Measurements from ENCODE around the gene EEFSEC. TPM values are rescaled to one million over a fixed set of nuclear protein-coding genes. Genes with fewer than 3 reads are reported as not detected.

Gene EEFSEC
- total RNA-seq, 1 donor from 2014 or later = 10.1 TPM

DNA sequence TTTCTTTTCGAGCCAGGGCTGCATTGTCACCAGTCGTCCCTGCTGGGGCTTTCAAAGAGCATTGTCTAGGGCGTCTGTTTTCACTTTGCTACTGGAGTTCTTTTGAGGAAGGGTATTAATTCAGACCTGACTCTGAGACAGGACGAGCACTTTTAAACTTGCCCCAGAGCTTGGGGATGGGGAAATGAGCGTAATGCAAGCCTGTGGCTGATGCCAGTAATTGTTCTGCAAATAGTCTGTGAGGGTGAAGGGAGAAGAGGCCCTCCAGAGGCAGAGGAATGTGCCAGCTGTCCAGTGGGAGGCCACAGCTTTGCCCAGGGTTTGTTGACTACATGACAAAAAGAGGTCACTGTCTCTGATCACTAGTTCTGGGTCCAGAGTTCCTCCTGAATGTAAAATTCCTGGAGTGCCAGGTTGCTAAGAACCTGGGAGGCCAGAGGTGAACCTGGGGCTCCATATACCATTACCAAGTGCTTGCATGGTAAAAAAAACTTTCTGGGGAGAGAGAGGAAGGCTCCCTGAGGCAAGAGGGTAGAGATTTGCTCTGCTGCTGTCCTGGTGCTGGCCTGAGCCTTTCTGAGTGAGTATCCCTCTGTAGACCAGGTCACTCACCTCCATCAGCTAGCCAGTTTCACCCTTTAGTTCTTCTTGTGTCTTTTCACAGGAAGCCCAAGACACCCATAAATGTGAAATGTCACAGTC is 14.8 kb downstream of the EEFSEC start:
- DNase-seq (ENCODE audit: low read depth) = no peak
- H3K4me3 ChIP-seq (ENCODE audit: low read depth, low read length) = no peak overlapping the region
- no peak for TF ChIP-seq CTCF (conservative IDR thresholded peaks at IDR 0.05; ENCODE audit: low read depth, low read length)

GRCh38 chr3:128168836-128169235 is 15.6 kb downstream of the EEFSEC start:
- no peak for DNase-seq (ENCODE audit: low read depth)
- TF ChIP-seq CTCF (conservative IDR thresholded peaks at IDR 0.05; ENCODE audit: low read depth, low read length) = no peak
- H3K4me3 ChIP-seq (ENCODE audit: low read depth, low read length) = no peak overlapping the region

DNA sequence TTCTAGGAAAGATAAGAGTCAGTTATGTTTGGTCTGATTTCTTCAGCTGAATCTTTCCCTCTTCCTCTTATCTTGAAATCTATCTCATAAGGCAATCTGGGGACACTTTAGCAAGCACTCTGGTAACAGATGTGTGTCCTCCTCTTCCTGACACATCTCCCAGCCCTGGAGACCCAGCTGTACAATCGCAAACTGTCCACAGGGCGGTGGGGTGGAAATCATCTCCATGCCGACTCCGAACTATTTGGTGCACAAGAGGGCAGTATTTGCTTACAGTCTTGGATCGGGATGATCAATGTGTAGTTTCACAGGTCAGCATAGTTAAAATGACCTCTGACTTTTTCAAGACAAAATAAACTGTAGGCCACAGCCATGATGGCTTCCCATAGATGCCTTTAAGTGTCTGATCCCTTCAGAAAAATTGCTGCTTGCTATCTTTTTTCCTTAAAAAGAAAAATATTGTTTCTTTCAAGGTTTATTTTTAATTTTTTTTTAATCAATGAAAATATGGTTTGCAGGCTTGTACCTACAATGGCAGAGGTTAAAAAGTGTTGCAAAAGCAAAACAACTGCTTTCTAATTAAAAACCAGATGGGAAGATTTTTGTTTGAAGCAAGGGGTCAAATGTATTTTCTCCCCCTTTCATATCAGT is 17.7 kb downstream of the EEFSEC start:
- TF ChIP-seq CTCF (conservative IDR thresholded peaks at IDR 0.05; ENCODE audit: low read depth, low read length) = peak; percentile 99
- DNase-seq (ENCODE audit: low read depth) = peak; percentile 37
- no peak overlapping the region for H3K4me3 ChIP-seq (ENCODE audit: low read depth, low read length)

DNA sequence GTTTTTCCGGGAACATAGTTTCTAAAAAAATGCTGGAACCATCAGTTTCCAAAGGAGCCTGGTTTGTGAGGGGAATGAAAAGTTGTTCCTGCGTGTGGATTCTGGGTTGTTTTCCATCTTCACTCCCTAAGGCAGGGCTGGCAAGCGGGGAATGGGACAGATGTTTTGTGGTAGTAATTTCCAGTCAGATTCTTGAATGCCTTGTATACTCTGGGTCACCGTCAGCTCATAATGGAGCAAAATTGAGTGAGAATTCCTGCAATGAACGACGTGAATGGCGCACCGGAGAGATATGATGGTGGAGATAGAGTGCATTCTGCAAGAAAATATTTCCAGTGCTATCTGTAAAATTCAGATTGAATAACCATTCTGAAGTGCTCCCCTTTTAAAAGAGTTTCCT is 19.9 kb downstream of the EEFSEC start:
- no peak for TF ChIP-seq CTCF (conservative IDR thresholded peaks at IDR 0.05; ENCODE audit: low read depth, low read length)
- no peak for DNase-seq (ENCODE audit: low read depth)
- no peak overlapping the region for H3K4me3 ChIP-seq (ENCODE audit: low read depth, low read length)

DNA sequence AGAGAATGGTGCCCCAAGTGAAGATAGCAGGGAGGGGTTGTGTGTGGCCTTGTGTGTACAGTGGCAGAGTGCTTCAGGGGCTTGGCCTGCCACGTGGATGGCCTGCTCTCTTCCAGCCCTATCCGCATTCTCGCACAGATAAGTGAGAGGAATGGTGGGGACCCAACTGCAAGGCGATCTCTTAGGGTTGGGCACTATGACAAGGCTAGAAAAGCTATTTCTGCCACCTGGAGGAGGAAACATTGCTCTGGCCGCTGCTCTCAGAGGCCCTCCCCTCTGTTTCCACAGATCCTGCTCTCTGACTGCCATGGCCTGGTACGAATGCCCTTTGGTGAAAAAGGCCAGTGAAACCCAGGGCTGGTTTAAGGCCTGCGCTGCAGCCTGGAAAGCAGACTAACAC is 20.6 kb downstream of the EEFSEC start:
- no peak for TF ChIP-seq CTCF (conservative IDR thresholded peaks at IDR 0.05; ENCODE audit: low read depth, low read length)
- H3K4me3 ChIP-seq (ENCODE audit: low read depth, low read length) = no peak overlapping the region
- DNase-seq (ENCODE audit: low read depth) = no peak

DNA sequence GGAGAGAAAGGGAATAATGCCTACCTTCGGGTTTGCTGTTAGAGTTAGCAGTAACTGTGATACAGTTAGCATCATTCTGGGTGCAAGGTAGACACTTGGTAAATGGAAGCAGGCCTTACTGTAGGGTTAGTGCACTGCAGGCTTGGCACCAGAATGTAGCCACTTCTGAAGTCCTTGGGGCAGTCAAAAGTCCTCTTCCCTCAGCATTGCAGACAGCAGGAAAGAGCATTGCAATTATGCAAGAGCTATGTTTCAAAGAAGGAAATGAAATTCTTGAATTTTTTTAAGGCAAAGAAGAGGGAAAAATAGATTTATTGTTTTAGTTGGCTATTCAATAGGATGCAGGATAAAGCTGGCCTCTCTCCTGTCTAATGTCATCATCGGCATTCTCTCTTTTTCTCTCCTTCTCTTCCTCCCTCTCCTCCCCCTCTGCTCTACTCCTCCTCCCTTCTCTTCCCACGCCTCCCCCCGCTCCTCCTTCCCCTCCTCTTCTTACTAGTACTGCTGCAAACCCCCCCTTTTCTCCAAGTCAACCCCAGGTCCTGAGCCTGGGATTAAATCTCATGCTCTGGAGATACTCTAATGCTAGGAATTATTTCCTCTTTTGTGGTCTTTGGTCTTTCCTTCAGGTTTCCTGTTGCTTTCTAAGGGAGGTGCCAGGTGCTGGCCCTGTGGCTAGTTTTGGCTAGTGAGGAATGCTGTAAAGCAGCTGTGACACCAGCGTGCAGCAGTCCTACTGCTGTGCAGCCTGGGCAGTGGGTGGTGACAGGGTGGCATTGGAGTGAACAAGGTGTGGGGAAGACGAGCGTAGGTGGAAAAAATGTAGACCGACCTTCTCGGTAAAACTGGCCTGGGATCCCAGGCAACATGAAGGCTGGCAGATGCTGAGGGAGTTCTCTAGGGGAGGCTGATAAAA is 21.7 kb downstream of the EEFSEC start:
- TF ChIP-seq CTCF (conservative IDR thresholded peaks at IDR 0.05; ENCODE audit: low read depth, low read length) = no peak

More for the DNA sequence above, 21.7 kb downstream of the EEFSEC start:
- DNase-seq (ENCODE audit: low read depth) = no peak
- H3K4me3 ChIP-seq (ENCODE audit: low read depth, low read length) = no peak overlapping the region

All from epithelial cell of proximal tubule (primary cell).